ENCODE measurements around the gene CHMP4A.

CHMP4A gene

GRCh38 chr14:24192933-24193332 lies 20.4 kb downstream of the CHMP4A start:
- Histone ChIP-seq H3K4me1 (peaks cover 12% of the 10 kb centered on the region), H3K27me3 (ENCODE audit: control insufficient read depth, insufficient read depth, low read length) (no peaks in the 10 kb centered on the region), H3K4me3 (ENCODE audit: low read depth, low read length) (no peak overlapping the region), H2AFZ (no peak overlapping the region), H3K9me3 (ENCODE audit: control insufficient read depth, low read length) (no peaks in the 10 kb centered on the region), H3K27ac (no peak overlapping the region), H3K36me3 (ENCODE audit: control insufficient read depth, insufficient read depth, low read length) (no peaks in the 10 kb centered on the region), H3K79me2 (peaks cover 13% of the 10 kb centered on the region), H3K9ac (no peak overlapping the region), H3K4me2 (ENCODE audit: low read length) (no peak overlapping the region)
- no peak for TF ChIP-seq CTCF (IDR thresholded peaks at IDR 0.05)

GRCh38 chr14:24190416-24190815 lies 22.9 kb downstream of the CHMP4A start:
- no peaks in the 10 kb centered on the region for H3K36me3 ChIP-seq (ENCODE audit: control insufficient read depth, insufficient read depth, low read length)
- no peak overlapping the region for H3K27ac ChIP-seq
- H3K79me2 ChIP-seq, result peaks cover 4% of the 10 kb centered on the region
- no peak overlapping the region for H3K4me2 ChIP-seq (ENCODE audit: low read length)
- H3K27me3 ChIP-seq (ENCODE audit: control insufficient read depth, insufficient read depth, low read length), result no peaks in the 10 kb centered on the region
- H3K9me3 ChIP-seq (ENCODE audit: control insufficient read depth, low read length), result no peaks in the 10 kb centered on the region
- H3K4me1 ChIP-seq, result peaks cover 17% of the 10 kb centered on the region
- H3K4me3 ChIP-seq (ENCODE audit: low read depth, low read length), result no peak overlapping the region
- TF ChIP-seq CTCF (IDR thresholded peaks at IDR 0.05), result no peak
- H3K9ac ChIP-seq, result no peak overlapping the region
- no peak overlapping the region for H2AFZ ChIP-seq

- no peak for TF ChIP-seq CTCF (IDR thresholded peaks at IDR 0.05)
- H2AFZ ChIP-seq, result no peak overlapping the region
- no peaks in the 10 kb centered on the region for H3K36me3 ChIP-seq (ENCODE audit: control insufficient read depth, insufficient read depth, low read length)
- peak overlapping the region; percentile 81 for H3K4me3 ChIP-seq (ENCODE audit: low read depth, low read length)
- peaks cover 11% of the 10 kb centered on the region for H3K4me1 ChIP-seq
- no peaks in the 10 kb centered on the region for H3K27me3 ChIP-seq (ENCODE audit: control insufficient read depth, insufficient read depth, low read length)
- H3K27ac ChIP-seq, result peak overlapping the region; percentile 73
- H3K79me2 ChIP-seq, result no peaks in the 10 kb centered on the region
- no peaks in the 10 kb centered on the region for H3K9me3 ChIP-seq (ENCODE audit: control insufficient read depth, low read length)
- H3K9ac ChIP-seq, result no peak overlapping the region
- H3K4me2 ChIP-seq (ENCODE audit: low read length), result no peak overlapping the region
Measured at GRCh38 chr14:24189460-24189859, 23.8 kb downstream of the CHMP4A start.

GRCh38 chr14:24189059-24189375 lies 24.3 kb downstream of the CHMP4A start:
- no peak overlapping the region for H3K9ac ChIP-seq
- H3K79me2 ChIP-seq, result no peaks in the 10 kb centered on the region
- H3K36me3 ChIP-seq (ENCODE audit: control insufficient read depth, insufficient read depth, low read length), result no peaks in the 10 kb centered on the region
- H3K9me3 ChIP-seq (ENCODE audit: control insufficient read depth, low read length), result no peaks in the 10 kb centered on the region
- TF ChIP-seq CTCF (IDR thresholded peaks at IDR 0.05), result no peak
- peak overlapping the region; percentile 81 for H3K4me3 ChIP-seq (ENCODE audit: low read depth, low read length)
- peak overlapping the region; percentile 86 for H3K4me2 ChIP-seq (ENCODE audit: low read length)
- H3K4me1 ChIP-seq, result peaks cover 11% of the 10 kb centered on the region
- H2AFZ ChIP-seq, result peak overlapping the region; percentile 79
- peak overlapping the region; percentile 73 for H3K27ac ChIP-seq
- no peaks in the 10 kb centered on the region for H3K27me3 ChIP-seq (ENCODE audit: control insufficient read depth, insufficient read depth, low read length)

DNA sequence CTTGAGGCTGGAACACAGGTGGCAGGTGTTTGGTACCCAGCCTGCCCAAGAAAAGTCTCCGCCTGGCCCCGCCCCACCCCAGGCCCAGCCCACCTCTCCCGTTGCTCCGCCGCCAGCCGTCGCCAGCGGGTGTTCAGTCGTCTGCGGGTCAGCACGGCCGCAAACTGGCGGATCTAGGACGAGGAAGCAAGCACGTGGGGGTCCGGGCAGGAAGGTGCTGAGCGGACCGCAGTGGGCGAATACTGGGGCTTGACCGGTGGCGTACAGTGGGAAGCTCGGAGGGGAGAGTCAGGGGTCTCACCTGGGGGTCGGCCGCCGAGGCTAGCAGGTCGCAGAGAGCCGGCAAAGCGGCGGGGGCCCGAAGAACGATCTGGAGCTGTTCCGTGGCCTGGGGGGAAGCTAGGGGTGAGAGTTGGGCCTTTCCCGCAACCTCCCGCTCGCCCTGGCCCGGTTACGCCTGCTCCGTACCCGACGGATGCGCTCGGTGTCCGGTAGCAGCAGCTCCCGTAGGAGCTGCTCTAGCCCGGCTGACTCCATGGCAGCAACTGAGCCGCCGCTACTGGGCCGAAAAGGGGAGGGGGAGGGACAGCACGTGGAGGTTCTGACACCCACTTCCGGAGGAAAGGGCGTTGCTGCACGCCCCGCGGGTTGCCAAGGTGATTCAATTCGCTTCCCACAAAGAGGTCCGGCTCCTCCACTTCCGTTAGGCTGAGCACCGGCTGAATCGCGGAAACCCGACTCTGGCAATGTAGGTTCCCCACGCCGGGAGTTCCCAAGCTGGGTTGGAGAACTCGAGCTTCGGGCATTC lies 24.8 kb downstream of the CHMP4A start, which contains the start of gene IPO4:
Gene IPO4 (minus strand): TSS at position 566 of the 808 bp plus-strand sequence. CDS start 29 bp downstream, at position 537.
- Histone ChIP-seq H3K27me3 (ENCODE audit: control insufficient read depth, insufficient read depth, low read length) (no peaks in the 10 kb centered on the region), H3K4me2 (ENCODE audit: low read length) (peak within 1 kb of the TSS; percentile 86), H3K4me3 (ENCODE audit: low read depth, low read length) (peak within 1 kb of the TSS; percentile 81), H3K79me2 (no peaks in the 10 kb centered on the region), H3K36me3 (ENCODE audit: control insufficient read depth, insufficient read depth, low read length) (no peaks in the 10 kb centered on the region), H3K9me3 (ENCODE audit: control insufficient read depth, low read length) (no peaks in the 10 kb centered on the region), H3K4me1 (peaks cover 11% of the 10 kb centered on the region), H3K27ac (peak within 1 kb of the TSS; percentile 73), H3K9ac (no peak within 1 kb of the TSS), H2AFZ (peak within 1 kb of the TSS; percentile 79)
- TF ChIP-seq CTCF (IDR thresholded peaks at IDR 0.05), result no peak
